Measurements from ENCODE around the gene NFATC1.

NFATC1 gene

DNA sequence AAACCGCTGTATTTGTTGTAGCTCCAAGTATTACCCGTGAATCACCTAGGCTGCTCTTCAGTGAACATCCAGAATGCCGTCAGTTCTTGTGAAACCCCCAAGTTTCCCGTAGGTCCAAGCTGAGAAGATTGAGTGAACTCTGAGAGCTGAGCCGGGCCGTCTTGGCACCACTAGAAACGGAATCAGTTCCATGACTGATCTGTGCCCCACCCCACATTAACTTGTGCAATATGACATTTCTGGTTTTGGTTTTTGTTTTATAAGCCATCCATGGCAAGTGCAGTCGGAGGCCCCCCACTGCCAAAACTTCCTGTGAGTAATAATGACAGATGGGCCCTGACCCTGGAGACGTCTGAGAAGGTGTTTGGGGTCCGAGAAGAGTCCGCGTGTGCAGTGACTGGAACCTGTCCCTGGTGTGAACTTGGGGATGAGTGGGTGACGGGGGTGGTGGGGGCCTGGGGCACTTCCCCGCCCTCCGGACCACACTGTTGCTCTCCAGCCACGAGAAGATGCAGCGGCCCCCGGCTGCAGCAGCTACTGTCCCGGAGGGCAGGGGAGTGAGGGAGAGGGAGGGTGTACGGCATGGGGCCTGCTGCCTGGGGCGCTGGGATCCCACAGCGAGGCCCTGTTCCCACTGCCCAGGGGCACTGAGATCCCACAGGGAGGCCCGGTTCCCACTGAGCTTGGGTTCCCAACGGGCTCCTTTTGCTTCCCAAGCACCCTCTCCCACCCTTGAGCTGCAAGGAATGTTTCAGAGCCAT is 26.5 kb downstream of the NFATC1 start:
- CTCF ChIA-PET = interaction anchor here (0.8 kb wide), 1 partner anchor 109 kb away, joined by 3 read pairs; no protein-coding TSS in a partner anchor
- H3K4me3 ChIP-seq (ENCODE audit: low read depth, low read length) = no peak overlapping the region
- DNase-seq (ENCODE audit: low read depth, low spot score) = no peak
- POLR2A ChIA-PET = no interaction called here
- TF ChIP-seq, protein P1, sequence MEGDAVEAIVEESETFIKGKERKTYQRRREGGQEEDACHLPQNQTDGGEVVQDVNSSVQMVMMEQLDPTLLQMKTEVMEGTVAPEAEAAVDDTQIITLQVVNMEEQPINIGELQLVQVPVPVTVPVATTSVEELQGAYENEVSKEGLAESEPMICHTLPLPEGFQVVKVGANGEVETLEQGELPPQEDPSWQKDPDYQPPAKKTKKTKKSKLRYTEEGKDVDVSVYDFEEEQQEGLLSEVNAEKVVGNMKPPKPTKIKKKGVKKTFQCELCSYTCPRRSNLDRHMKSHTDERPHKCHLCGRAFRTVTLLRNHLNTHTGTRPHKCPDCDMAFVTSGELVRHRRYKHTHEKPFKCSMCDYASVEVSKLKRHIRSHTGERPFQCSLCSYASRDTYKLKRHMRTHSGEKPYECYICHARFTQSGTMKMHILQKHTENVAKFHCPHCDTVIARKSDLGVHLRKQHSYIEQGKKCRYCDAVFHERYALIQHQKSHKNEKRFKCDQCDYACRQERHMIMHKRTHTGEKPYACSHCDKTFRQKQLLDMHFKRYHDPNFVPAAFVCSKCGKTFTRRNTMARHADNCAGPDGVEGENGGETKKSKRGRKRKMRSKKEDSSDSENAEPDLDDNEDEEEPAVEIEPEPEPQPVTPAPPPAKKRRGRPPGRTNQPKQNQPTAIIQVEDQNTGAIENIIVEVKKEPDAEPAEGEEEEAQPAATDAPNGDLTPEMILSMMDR (IDR thresholded peaks at IDR 0.05; ENCODE audit: insufficient read depth, low read length, missing control alignments) = no peak

DNA sequence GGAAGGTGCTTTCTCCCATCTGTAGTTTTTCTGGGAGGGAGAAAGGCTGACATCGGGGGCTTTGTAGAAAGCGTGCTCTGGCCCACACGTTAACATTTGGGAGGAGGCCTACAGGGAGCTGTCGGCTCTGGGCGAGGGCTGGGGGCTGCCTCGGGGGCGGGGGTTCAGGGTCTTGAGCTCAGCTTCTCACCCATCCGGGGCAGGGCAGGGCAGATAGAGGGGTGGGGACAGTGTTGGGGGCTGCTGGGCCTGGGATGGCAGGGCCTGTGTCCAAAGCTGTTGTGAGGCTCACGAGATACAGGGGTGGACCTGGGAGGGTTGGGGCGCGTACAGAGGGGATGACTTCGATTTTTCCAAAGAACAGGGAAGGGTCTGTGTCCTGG is 27.0 kb downstream of the NFATC1 start:
- CTCF ChIA-PET = no interaction called here
- TF ChIP-seq, protein P1 (IDR thresholded peaks at IDR 0.05; ENCODE audit: insufficient read depth, low read length, missing control alignments) = no peak
- POLR2A ChIA-PET = no interaction called here
- no peak for DNase-seq (ENCODE audit: low read depth, low spot score)
- no peak overlapping the region for H3K4me3 ChIP-seq (ENCODE audit: low read depth, low read length)

DNA sequence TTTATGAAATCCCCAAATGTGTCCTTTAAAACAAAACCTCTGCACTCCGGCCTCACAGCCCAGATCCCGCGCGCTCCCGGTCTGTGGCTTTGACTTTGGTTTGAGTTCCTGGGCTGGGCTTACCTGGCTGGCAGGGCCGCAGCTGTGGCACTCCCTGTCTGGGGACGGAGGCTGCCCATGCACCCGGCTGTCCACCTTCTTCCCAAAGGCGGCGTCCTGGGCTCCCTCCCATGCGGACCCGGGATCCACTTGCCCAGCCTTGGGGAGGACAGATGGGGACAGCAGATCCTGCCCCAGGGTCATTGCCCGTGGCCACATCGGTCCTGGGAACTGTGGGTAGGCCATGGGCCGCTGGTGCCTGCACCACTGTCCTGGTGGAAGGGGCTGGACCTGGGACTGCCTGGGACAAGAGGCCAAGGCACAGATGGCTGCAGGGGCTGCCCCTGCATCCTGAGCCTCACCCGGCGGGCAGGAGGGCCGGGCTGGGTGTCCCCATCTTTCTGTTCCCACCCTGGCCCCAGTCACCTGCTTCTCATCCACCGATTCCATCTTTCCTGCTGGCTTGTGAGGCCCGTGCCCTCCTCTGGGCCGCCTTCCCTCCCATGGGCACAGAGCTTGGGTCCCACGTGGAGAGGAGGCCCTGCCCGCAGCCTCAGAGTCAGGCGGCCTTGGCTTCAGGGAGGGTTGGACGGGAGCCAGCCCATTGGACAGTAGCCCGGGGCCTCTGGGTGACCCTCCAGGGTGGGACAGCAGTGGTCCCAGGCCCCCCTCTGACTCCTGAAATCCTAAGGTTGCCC is 27.7 kb downstream of the NFATC1 start:
- no peak overlapping the region for H3K4me3 ChIP-seq (ENCODE audit: low read depth, low read length)
- no peak for DNase-seq (ENCODE audit: low read depth, low spot score)
- POLR2A ChIA-PET = no interaction called here
- CTCF ChIA-PET = no interaction called here
- TF ChIP-seq, protein P1 (IDR thresholded peaks at IDR 0.05; ENCODE audit: insufficient read depth, low read length, missing control alignments) = no peak

DNA sequence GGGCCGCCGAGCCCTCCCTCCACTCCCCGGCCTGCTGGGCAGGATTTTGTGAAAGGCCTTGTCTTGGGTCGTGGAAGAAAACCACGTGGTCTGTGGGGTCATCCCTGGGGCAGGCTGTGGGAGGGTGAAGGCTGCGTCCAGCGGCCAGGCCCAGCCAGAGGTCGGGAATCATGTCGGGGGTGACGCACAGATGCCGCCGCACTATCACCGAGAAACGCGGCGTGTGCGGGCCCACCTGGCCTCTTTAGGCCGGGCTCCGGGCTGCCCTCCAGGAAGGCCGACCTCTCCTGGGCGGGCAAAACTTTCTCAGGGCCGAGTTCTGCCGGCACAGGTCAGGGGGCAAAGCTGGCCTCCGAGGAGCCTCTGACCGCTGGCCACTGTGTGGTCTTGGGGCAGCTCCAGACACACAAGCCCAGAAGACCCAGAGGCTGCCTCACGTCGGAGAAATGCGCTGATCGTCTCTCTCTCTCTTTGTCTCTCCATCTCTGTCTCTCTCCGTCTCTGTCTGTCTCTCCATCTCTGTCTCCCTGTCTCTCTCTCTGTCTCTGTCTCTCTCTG is 28.4 kb downstream of the NFATC1 start:
- ChIA-PET CTCF (no interaction called here), POLR2A (no interaction called here)
- no peak for DNase-seq (ENCODE audit: low read depth, low spot score)
- TF ChIP-seq, protein P1 (IDR thresholded peaks at IDR 0.05; ENCODE audit: insufficient read depth, low read length, missing control alignments) = no peak
- no peak overlapping the region for H3K4me3 ChIP-seq (ENCODE audit: low read depth, low read length)

DNA sequence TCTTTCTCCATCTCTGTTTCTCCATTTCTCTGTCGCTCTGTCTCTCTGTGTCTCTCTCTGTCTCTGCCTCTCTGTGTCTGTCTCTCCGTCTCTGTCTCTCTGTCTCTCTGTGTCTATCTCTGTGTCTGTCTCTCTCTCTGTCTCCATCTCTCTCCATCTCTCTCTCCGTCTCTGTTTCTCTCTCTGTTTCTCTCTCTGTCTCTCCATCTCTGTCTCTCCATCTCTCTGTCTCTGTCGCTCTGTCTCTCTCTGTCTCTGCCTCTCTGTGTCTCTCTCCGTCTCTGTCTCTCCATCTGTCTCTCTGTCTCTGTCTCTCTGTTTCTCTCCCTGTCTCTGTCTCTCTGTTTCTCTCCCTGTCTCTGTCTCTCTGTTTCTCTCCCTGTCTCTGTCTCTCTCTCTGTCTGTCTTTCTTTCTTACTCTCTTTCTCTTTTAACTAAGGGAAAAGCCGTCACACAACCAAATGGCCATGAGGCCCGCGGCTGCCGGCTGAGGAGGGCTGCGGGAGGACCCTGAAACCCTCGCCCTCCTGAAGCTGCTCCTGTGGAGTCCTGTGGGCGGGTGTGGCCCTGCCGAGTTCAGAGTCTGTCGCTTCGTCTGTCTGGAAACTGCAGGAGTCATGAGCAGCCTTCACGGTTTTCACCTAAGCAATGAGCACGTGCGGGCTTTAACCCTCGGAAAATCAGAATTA is 29.3 kb downstream of the NFATC1 start:
- ChIA-PET CTCF (no interaction called here), POLR2A (no interaction called here)
- TF ChIP-seq, protein P1 (IDR thresholded peaks at IDR 0.05; ENCODE audit: insufficient read depth, low read length, missing control alignments) = no peak
- DNase-seq (ENCODE audit: low read depth, low spot score) = no peak
- H3K4me3 ChIP-seq (ENCODE audit: low read depth, low read length) = no peak overlapping the region

DNA sequence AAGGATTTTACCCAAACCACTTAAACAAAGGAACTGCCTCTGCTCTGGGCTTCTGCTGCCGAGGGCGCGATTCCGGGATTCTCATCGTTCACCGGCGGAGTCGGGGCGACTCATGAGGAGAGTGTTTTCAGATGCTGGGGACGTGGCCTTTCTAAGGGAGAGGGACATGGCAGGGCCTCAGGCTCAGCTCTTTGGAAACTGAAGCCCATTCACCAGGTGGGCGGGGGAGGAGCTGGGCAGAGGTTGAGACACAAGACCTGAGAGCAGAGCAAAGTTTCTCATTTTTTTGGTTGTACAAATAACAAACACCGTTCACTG is 29.8 kb downstream of the NFATC1 start:
- no peak overlapping the region for H3K4me3 ChIP-seq (ENCODE audit: low read depth, low read length)
- POLR2A ChIA-PET = no interaction called here
- CTCF ChIA-PET = no interaction called here
- DNase-seq (ENCODE audit: low read depth, low spot score) = no peak
- TF ChIP-seq, protein P1 (IDR thresholded peaks at IDR 0.05; ENCODE audit: insufficient read depth, low read length, missing control alignments) = no peak

Measured in AG04449 (cell line).